HG03439 (cell line): ENCODE data around the gene BRD2.

Source experiments
- ATAC-seq: cut with Tn5 transposase; IDR thresholded peaks from one replicate; pipeline ENCODE4 v1.9.1; 2021; ENCODE audit warnings: mild to moderate bottlenecking, moderate library complexity; ENCODE audit not compliant: unreplicated experiment

The BRD2 gene

GRCh38 chr6:32971242-32971580, 2.8 kb downstream of the BRD2 start:
- no peak for ATAC-seq

- ATAC-seq: peak; percentile 55
Observed at GRCh38 chr6:32971581-32972352, 3.4 kb downstream of the BRD2 start.

GRCh38 chr6:32972353-32973143, 4.2 kb downstream of the BRD2 start:
- ATAC-seq: no peak

- ATAC-seq: no peak
Observed at GRCh38 chr6:32973144-32974015, 5.0 kb downstream of the BRD2 start.

- ATAC-seq: no peak
Observed at GRCh38 chr6:32974016-32974333, 5.6 kb downstream of the BRD2 start.

GRCh38 chr6:32974541-32975308, 6.3 kb downstream of the BRD2 start:
- ATAC-seq: no peak

GRCh38 chr6:32975886-32976285, 7.5 kb downstream of the BRD2 start:
- ATAC-seq: no peak

GRCh38 chr6:32976334-32977069, 8.1 kb downstream of the BRD2 start:
- no peak for ATAC-seq

GRCh38 chr6:32977272-32977952, 9.0 kb downstream of the BRD2 start:
- ATAC-seq: no peak

GRCh38 chr6:32977953-32978324, 9.5 kb downstream of the BRD2 start:
- ATAC-seq: no peak

- ATAC-seq: no peak
Observed at GRCh38 chr6:32979720-32980487, 11.5 kb downstream of the BRD2 start.

- ATAC-seq: no peak
Observed at GRCh38 chr6:32980488-32981038, 12.2 kb downstream of the BRD2 start.

- ATAC-seq: no peak
Observed at GRCh38 chr6:32982084-32982701, 13.8 kb downstream of the BRD2 start.

- ATAC-seq: no peak
Observed at GRCh38 chr6:32982702-32983492, 14.5 kb downstream of the BRD2 start.

GRCh38 chr6:32983493-32983848, 15.1 kb downstream of the BRD2 start:
- ATAC-seq: no peak

- ATAC-seq: no peak
Observed at GRCh38 chr6:32983964-32984621, 15.7 kb downstream of the BRD2 start.
